Tibial nerve (tissue), 4 donors: ENCODE results near the gene HSPB3.

Source experiments
- CTCF ChIP-seq, 5 experiments: fragments of 200-600 bp in 3 of 5; fragments of 450-650 bp in 2 of 5; sonication (generic) in 3 of 5; IDR thresholded peaks; one replicate each; pipeline ENCODE4 v1.5.1; 2016 to 2019; ENCODE audit warnings: antibody characterized with exemption in 5 of 5, mild to moderate bottlenecking in 3 of 5, moderate library complexity in 2 of 5
- EP300 ChIP-seq, 2 donors: sonication (generic); formaldehyde crosslinking; IDR thresholded peaks; one replicate each; pipeline ENCODE4 v1.6.1; 2017; ENCODE audit warnings: antibody characterized with exemption in 2 of 2, mild to moderate bottlenecking in 1 of 2
- POLR2A ChIP-seq, 2 donors: fragments of 450-650 bp; IDR thresholded peaks; one replicate each; pipeline ENCODE4 v1.6.1; 2017; ENCODE audit warnings: antibody characterized with exemption in 2 of 2, mild to moderate bottlenecking in 2 of 2, moderate library complexity in 2 of 2

- no peak for TF ChIP-seq POLR2A (IDR thresholded peaks at IDR 0.05)
- TF ChIP-seq CTCF (IDR thresholded peaks at IDR 0.05): no peak
- no peak for TF ChIP-seq EP300 (IDR thresholded peaks at IDR 0.05)
These were observed 14.1 kb downstream of the HSPB3 start for GRCh38 chr5:54469622-54470021.
